Inflammatory macrophage treated with lipopolysaccharide for 1 hour (primary cell): ENCODE results near the gene PPM1H.

Experiments used
- DNase-seq, 2 donors: peaks; one replicate each; pipeline ENCODE4 v3.0.0-alpha.2; 2020 to 2022

Gene PPM1H

DNA sequence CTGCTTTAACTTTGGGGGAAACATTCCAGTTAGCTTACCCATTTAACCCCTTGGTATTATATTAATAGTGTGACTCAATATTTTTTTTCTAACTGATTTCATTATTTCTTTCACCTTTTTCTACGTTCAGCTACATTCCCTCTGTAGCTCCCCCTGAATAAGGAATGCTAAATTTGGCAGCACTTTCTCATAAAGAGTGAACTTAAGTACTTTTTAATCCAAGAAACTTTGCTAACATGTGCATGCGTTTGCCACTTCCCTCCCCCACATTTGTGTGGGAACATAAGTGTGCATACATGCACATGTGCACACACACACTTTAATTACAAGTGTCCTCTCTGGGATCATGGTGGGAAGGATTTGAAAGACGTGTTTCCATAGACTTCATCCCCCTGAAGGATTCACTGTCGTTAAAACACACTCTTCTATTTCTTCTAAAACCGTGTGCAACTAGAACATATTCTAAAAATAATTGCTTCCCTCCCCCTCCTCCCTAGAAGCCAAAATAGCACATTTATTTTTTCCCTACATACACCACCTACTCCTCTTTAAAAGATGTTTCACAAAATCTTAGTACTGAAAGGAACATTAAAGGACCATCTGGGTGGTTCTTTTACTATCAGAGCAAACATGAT lies 142.6 kb downstream of the PPM1H start:
- no peak for DNase-seq

DNA sequence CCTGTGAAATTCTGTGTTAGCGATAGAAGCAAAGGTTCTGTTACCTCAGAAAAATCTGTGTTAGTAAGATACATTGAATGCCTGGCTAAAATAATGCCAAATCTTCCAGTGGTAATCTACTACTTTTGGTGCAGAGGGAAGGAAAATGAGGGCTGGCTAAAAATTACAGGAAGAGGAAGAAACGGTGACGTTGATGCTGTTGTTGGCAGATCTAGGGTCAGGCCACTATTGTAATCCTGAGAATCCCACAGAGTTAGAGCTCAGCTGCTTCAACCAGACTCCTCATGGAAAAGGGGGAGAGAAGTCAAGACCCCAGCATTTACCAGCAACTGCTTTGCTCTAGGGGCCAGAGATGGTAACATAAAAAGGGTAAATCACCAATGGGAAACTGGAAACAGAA lies 145.1 kb downstream of the PPM1H start:
- DNase-seq = no peak

GRCh38 chr12:62787611-62788010 lies 147.3 kb downstream of the PPM1H start:
- peak in 1 of 2 donors; percentile 25 for DNase-seq

DNA sequence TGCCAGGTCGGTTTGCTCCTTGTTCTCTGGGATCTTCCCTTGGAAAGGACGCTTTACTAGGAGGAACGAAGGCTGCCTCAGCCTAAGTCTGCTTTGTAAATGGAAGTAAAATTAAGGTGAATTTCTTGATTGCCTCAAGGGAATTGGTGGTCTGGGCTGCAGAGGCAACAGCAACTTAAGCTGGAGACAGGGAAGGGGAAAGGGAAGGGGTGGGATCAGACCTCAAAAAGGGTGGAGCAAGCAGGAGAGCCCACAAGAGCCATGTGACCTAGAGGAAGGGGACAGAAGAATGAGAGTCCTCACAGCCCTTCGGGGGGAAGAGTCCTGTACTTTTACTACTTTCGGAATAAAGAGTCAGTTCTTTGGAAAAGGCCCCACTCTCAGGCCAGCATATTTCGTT lies 147.9 kb downstream of the PPM1H start:
- no peak for DNase-seq

DNA sequence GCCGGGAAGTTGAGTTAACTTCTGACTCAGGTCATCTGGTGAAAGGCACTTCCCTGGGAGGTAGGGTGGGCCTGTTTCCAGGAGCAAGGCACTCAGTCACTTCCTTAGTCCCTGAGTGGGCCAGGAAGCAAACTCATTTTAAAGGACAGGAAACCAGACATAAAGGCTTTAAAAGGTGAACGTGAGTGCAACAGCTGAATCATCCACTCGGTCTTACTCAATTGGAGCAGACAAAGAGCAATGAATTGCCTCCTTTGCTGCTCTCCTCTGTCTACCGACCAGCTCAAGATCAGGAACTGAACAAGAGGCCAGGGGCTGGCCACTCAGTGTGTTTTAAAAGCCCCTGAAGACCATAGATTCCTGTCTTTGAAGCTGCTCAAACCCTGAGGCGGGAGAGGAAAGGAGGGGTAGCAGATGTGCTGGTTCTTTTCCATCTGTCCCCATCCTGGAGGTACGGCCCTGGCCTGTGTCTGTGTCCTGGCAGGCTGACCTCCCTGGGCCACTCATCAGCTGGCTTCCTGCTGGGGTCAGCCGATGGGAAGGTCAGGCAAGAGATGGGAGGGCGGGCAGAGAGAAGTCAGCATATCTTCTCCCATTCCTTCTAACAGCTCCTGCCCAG lies 148.9 kb downstream of the PPM1H start:
- DNase-seq = peak; percentile 47 to 53

DNA sequence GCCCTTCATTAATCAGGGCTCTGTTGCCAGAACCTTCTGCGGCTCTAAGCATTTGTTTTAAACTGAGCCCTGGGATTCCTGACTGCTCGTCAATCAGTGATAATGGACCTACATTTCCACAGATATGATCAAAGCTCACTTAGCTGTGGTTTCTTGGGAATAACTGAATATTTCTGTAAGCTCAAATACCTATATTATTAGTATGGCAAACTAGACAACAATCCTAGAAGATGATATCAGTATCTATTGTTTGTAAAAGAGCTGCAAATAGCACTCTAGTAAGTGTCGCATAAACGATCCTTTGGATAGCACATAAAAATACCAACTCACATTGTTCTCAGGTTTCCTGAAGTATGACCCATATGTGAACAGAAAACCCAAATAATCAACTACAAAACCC lies 150.4 kb downstream of the PPM1H start:
- no peak for DNase-seq

DNA sequence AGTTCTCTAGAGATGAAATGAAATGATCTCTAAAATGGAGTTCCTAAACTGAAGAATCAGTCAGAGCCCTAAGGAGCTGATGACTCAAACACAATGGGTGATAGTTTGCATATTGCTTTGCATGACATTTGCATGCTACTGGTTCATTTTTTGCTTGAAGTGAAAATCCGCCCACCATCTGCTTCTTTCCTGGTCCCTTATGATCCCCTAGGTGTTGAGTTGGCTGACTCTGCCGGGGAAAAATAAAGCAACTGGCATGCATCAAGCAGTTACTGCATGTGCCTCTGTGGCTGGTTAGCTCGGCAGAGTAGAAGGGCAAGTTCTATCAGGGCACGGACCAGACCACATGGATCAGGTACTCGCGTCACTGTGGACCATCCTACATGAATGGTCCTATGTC lies 151.1 kb downstream of the PPM1H start:
- peak; percentile 59 to 75 for DNase-seq

DNA sequence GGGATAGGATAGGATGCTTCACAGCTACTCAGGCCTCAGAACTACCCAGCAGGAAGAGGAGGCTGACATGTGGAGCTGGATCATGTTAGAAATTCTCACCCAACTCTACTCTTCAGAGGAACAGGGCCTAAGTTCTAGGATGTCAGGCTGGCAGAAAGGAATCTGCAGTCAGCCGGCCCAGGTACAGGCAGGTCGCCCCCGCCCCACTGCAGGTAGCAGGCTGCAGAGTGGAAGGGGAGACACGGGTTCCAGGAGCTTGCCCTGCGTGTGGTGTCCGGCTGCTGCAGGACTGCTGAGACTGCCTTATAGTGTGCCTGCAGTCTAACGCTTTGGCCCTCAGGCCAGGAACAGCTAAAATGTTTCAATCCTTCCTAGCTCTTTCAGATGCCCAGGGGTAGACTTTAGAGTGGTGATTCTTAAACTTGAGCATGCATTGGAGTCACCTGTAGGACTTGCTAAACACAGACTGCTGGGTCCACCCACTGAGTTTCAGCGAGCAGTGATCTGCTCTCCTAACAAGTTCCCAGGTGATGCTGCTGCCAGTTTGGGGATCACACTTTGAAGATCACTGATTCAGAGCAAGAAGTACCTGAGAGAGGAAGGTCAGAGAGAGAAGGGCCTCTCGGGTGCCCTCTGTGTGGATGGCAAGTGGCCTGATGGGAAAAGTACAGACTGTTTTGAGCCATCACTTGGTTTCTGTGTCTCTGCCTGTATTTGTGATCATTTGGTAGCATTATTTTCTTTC lies 153.6 kb downstream of the PPM1H start:
- DNase-seq = no peak

GRCh38 chr12:62779488-62779887 lies 155.5 kb downstream of the PPM1H start:
- no peak for DNase-seq

GRCh38 chr12:62778187-62778586 lies 156.8 kb downstream of the PPM1H start:
- DNase-seq = no peak

DNA sequence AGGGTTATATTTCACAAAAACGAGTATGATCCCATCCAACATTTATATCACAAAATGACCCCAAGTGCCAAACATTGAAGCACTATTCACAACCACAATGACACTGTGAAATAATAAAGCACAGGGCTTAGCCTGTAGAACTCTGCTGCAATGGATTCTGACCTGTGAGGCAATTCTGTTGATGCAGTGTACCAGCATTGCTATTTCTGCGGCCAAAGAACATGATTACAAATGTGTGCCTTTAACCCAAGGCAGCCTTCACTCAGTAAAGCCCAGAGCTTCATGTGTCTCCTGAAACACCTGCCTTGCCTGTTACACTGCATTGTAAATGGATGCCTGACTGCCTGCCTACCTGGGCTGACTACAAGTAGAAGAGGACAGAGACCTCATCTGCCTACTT lies 158.0 kb downstream of the PPM1H start:
- no peak for DNase-seq

GRCh38 chr12:62776575-62776974 lies 158.4 kb downstream of the PPM1H start:
- DNase-seq = no peak

GRCh38 chr12:62774794-62775193 lies 160.2 kb downstream of the PPM1H start:
- DNase-seq = peak; percentile 43 to 56

DNA sequence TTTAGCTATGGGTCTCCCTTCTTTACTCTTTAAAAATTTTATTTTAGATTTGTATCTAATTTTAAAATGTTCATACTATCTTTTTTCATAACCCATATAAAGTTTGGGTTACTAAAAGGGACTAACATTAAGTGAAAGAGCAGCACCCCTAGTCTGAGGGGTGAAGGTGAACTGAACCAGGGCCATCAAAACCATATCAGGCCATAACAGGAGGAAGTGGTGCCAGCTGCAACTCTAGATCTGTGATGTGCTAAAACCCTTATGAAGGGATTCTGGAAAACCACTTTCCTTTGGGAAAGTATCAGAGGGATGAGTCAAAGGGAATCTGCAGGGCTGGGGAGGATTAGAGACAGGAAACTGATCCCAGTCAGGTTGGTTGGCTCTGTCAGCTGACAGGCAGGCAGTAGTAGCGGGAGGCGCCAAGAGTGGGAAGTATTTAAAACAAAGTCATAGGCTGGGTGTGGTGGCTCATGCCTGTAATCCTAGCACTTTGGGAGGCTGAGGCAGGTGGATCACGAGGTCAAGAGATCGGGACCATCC lies 162.5 kb downstream of the PPM1H start:
- no peak for DNase-seq

DNA sequence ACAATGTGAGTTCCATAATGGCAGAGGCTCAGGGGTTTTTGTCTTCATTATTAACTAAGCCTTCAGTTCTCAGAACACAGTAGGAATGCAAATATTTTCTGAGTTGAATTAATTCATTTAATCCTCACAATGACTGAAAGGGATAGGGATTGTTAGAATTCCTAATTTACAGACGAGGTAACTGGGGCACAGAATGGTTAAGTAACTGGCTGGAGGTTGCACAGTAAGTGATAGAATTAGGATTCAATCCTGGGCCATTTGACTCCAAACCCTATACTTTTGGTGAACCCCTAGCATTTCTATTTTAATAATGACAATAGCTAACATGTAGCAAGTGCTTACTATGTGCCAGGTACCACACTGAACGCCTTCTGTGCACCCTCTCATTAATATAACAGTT lies 163.1 kb downstream of the PPM1H start:
- DNase-seq = no peak

- DNase-seq = no peak
These were observed 164.6 kb downstream of the PPM1H start for GRCh38 chr12:62770381-62770780.

DNA sequence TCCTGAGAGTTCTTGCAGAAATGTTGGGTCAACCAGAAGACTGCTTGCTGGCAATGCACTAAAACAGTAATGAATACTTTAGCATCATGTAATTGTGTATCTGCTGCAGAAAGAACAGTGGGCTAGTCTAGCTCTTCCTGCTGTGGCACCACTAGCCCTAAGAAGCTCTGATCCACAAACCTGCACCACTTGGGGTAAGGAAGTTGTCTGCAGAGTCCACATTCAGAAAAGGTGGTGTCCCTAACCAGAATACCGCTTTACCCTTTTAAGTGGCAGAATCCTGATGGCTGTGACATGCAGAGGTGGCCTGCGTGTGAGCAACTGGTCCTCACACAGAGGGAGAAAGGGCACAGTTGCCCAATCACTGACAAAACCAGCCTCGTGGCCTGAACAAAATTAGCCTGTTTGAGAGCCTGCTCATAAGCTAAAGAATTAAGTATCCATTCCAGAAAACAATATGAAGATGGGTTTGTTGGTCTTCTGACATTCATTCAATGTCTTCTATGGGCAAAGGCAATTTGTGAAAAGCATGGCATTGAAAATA lies 165.8 kb downstream of the PPM1H start:
- DNase-seq = no peak

GRCh38 chr12:62767946-62768345 lies 167.0 kb downstream of the PPM1H start:
- no peak for DNase-seq

DNA sequence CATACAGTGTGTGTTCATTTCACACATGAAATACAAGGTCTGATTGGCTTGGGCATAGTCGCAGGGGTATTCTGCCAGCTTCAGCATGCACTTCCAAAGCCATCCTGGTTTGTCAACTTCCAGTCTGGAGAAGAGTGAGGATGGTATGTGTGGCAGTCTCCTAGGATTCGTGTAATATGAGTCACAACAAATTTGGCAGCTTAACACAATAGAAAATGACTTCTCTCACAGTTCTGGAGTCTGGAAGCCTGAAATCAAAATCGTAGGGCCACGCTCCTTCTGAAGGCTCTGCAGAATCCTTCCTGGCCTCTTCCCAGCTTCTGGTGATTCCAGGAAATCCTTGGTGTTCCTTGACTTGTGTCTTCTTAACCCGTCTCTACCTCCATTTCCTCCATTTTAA lies 167.5 kb downstream of the PPM1H start:
- DNase-seq = no peak

DNA sequence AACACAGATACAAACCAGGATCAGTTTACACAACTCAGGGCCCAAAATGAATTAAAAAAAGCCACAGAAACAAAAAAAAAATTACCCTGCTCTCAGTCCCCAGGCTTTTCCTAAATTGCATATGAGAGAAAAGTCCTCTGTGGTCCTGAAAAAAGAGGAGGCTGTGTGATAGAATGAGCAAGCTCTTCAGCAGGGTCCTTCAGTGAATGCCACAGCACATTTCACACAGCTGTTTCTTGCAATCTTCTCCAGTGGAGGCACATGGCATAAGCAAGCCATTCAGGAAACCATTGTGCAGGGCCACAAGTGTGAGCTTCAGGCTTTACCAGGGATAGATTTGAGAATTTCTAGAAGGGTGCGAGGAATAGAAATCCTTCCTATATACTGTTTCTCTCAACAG lies 168.5 kb downstream of the PPM1H start:
- DNase-seq = peak; percentile 21 to 52

DNA sequence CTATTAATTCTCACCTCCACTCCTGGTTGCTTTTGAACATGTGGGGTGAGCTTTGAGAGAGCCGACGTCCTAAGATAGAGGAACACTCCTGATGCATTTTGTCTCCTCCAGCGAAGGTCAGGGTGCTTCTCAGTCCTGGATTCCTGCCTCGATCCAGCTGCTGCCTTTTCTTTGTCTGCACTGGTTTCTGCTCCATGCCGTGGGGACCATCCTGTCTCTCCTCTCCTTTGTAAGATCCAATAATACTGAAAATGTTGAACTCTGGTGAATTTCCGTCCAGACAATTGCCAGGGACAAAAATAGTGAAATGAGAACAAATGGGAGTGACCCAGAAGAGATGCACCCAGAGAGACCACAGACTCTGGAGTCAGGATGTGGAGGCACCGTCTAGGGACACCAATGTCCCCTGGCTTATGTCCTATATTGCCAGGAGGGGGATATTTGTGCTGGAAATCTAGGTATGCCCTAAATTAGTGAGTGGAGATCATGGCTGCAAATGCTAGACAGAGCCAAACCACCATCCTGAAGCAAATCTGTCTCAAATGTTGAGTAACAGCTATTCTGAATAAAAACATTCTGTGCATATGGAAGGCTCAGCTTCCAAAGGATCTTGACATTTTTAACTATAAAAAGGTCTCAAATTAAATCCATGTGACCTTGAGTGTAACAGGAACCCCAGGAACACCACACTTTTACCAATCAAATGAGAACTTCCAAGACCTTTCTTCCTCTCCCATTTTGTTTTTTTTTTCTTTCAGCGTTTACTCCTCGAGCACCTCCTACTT lies 170.9 kb downstream of the PPM1H start:
- no peak for DNase-seq

DNA sequence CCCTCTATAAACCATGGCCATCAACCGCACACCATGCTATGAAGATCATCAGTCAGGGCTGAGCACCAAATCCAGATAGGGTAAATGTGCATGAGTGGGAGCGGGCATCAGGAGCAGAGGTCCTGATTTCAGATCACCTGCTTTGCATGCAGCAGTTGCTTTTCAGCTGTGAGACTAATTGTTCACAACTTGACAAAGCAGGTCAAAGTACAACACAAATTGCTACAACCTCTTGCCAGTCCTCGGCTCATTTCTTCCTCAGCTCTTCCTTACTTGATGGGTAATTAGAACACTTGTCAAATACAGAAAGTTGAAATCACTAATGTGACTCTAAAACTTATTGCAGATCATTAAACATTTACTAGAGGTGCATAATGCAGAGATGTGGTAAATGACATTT lies 171.6 kb downstream of the PPM1H start:
- no peak for DNase-seq

- DNase-seq = no peak
These were observed 172.3 kb downstream of the PPM1H start for GRCh38 chr12:62762645-62763044.
